ENCODE measurements around the gene NGLY1. TPM values are rescaled to one million over a fixed set of nuclear protein-coding genes. Genes with fewer than 3 reads are reported as not detected.
A peak's percentile ranks its signal among the peaks of the same experiment; 100 is the strongest.

NGLY1 gene
- total and polyA plus RNA-seq, 10 of the 15 experiments (the other 5 are each of a cell fraction or from before 2014, with no cell fraction given), result 29.8 to 73.5 (median 47.0) TPM

DNA sequence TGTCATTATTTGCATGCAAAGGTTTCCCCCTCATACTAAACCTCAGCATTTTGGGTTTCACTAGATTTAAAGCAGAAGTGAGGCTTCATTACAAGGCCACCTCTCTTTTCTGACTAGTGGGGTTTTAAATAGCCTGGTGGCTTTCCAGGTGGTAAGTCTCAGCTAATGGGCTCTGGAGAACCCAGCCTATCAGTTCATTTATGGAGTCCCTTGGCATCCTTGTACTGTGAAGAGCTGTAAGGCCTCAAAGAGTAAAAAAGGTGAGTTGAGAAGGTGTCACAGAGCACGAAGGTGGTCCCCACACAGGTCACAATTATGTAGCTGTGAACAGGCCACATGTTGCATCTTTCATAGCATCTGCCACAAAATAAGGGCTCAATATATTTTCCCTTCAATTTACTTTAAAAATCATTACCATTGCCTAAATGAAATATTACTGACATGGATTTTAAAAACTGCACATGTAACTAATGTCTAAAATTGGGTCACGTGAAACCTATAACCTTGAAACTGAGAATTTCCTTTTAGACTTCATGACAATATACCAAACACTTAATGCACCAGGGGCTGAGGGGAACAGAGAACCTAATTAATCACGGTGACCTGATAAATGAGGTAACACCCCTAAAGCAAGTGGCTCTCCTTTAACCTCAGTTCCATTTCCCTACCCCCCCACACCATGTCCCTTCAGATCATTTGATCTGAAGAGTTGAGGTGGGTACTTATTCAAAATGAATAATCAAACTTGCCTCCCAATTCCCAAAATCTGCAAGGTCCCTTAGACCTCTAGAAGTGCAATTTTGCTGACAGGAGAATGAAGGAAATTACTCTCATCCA lies 1.3 kb downstream of the NGLY1 start (continued):
- TF ChIP-seq, protein P1, sequence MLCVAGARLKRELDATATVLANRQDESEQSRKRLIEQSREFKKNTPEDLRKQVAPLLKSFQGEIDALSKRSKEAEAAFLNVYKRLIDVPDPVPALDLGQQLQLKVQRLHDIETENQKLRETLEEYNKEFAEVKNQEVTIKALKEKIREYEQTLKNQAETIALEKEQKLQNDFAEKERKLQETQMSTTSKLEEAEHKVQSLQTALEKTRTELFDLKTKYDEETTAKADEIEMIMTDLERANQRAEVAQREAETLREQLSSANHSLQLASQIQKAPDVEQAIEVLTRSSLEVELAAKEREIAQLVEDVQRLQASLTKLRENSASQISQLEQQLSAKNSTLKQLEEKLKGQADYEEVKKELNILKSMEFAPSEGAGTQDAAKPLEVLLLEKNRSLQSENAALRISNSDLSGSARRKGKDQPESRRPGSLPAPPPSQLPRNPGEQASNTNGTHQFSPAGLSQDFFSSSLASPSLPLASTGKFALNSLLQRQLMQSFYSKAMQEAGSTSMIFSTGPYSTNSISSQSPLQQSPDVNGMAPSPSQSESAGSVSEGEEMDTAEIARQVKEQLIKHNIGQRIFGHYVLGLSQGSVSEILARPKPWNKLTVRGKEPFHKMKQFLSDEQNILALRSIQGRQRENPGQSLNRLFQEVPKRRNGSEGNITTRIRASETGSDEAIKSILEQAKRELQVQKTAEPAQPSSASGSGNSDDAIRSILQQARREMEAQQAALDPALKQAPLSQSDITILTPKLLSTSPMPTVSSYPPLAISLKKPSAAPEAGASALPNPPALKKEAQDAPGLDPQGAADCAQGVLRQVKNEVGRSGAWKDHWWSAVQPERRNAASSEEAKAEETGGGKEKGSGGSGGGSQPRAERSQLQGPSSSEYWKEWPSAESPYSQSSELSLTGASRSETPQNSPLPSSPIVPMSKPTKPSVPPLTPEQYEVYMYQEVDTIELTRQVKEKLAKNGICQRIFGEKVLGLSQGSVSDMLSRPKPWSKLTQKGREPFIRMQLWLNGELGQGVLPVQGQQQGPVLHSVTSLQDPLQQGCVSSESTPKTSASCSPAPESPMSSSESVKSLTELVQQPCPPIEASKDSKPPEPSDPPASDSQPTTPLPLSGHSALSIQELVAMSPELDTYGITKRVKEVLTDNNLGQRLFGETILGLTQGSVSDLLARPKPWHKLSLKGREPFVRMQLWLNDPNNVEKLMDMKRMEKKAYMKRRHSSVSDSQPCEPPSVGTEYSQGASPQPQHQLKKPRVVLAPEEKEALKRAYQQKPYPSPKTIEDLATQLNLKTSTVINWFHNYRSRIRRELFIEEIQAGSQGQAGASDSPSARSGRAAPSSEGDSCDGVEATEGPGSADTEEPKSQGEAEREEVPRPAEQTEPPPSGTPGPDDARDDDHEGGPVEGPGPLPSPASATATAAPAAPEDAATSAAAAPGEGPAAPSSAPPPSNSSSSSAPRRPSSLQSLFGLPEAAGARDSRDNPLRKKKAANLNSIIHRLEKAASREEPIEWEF (IDR thresholded peaks at IDR 0.05; ENCODE audit: insufficient replicate concordance, low read depth, low read length), result no peak
- TF ChIP-seq NR2C2 (IDR thresholded peaks at IDR 0.05; ENCODE audit: borderline replicate concordance, control insufficient read depth, insufficient read length, low read depth) (no peak), HDAC2 (IDR thresholded peaks at IDR 0.05) (no peak), DPF2 (IDR thresholded peaks at IDR 0.05) (0 out of 2 replicates have a peak, but pooled peaks have one; percentile 41), SMAD5 (IDR thresholded peaks at IDR 0.05; ENCODE audit: low read depth) (0 out of 2 replicates have a peak, but pooled peaks have one; percentile 34), NBN (IDR thresholded peaks at IDR 0.05) (no peak), TCF7 (IDR thresholded peaks at IDR 0.05; ENCODE audit: borderline replicate concordance) (no peak), CHD1 (IDR thresholded peaks at IDR 0.05; ENCODE audit: low read depth, low read length) (no peak), PAX5 (IDR thresholded peaks at IDR 0.05; ENCODE audit: borderline replicate concordance, low read depth, low read length) (no peak), RELA (IDR thresholded peaks at IDR 0.05; ENCODE audit: borderline replicate concordance, partially characterized antibody) (no peak), STAT3 (IDR thresholded peaks at IDR 0.05; ENCODE audit: low read depth, low read length) (no peak), FOXK2 (IDR thresholded peaks at IDR 0.05) (no peak)
- TF ChIP-seq, protein P2, sequence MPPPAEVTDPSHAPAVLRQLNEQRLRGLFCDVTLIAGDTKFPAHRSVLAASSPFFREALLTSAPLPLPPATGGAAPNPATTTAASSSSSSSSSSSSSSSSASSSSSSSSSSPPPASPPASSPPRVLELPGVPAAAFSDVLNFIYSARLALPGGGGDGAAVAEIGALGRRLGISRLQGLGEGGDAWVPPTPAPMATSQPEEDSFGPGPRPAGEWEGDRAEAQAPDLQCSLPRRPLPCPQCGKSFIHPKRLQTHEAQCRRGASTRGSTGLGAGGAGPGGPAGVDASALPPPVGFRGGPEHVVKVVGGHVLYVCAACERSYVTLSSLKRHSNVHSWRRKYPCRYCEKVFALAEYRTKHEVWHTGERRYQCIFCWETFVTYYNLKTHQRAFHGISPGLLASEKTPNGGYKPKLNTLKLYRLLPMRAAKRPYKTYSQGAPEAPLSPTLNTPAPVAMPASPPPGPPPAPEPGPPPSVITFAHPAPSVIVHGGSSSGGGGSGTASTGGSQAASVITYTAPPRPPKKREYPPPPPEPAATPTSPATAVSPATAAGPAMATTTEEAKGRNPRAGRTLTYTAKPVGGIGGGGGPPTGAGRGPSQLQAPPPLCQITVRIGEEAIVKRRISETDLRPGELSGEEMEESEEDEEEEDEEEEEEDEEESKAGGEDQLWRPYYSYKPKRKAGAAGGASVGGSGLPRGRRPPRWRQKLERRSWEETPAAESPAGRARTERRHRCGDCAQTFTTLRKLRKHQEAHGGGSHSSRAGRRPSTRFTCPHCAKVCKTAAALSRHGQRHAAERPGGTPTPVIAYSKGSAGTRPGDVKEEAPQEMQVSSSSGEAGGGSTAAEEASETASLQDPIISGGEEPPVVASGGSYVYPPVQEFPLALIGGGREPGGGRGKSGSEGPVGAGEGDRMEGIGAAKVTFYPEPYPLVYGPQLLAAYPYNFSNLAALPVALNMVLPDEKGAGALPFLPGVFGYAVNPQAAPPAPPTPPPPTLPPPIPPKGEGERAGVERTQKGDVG (CRISPR knock-in tag; IDR thresholded peaks at IDR 0.05), result no peak
- TF ChIP-seq, protein P3, sequence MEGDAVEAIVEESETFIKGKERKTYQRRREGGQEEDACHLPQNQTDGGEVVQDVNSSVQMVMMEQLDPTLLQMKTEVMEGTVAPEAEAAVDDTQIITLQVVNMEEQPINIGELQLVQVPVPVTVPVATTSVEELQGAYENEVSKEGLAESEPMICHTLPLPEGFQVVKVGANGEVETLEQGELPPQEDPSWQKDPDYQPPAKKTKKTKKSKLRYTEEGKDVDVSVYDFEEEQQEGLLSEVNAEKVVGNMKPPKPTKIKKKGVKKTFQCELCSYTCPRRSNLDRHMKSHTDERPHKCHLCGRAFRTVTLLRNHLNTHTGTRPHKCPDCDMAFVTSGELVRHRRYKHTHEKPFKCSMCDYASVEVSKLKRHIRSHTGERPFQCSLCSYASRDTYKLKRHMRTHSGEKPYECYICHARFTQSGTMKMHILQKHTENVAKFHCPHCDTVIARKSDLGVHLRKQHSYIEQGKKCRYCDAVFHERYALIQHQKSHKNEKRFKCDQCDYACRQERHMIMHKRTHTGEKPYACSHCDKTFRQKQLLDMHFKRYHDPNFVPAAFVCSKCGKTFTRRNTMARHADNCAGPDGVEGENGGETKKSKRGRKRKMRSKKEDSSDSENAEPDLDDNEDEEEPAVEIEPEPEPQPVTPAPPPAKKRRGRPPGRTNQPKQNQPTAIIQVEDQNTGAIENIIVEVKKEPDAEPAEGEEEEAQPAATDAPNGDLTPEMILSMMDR (IDR thresholded peaks at IDR 0.05 in 2 of 3, conservative IDR thresholded peaks at IDR 0.05 in 1 of 3; ENCODE audit: control insufficient read depth in 2 of 3, extremely low read depth in 1 of 3, insufficient read depth in 1 of 3, low read depth in 3 of 3, low read length in 3 of 3), result no peak
- TF ChIP-seq, protein P4, sequence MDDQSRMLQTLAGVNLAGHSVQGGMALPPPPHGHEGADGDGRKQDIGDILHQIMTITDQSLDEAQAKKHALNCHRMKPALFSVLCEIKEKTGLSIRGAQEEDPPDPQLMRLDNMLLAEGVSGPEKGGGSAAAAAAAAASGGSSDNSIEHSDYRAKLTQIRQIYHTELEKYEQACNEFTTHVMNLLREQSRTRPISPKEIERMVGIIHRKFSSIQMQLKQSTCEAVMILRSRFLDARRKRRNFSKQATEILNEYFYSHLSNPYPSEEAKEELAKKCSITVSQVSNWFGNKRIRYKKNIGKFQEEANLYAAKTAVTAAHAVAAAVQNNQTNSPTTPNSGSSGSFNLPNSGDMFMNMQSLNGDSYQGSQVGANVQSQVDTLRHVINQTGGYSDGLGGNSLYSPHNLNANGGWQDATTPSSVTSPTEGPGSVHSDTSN (IDR thresholded peaks at IDR 0.05; ENCODE audit: insufficient replicate concordance, low read depth, low read length), result peak; percentile 53
- TF ChIP-seq, protein P5, sequence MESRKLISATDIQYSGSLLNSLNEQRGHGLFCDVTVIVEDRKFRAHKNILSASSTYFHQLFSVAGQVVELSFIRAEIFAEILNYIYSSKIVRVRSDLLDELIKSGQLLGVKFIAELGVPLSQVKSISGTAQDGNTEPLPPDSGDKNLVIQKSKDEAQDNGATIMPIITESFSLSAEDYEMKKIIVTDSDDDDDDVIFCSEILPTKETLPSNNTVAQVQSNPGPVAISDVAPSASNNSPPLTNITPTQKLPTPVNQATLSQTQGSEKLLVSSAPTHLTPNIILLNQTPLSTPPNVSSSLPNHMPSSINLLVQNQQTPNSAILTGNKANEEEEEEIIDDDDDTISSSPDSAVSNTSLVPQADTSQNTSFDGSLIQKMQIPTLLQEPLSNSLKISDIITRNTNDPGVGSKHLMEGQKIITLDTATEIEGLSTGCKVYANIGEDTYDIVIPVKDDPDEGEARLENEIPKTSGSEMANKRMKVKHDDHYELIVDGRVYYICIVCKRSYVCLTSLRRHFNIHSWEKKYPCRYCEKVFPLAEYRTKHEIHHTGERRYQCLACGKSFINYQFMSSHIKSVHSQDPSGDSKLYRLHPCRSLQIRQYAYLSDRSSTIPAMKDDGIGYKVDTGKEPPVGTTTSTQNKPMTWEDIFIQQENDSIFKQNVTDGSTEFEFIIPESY (IDR thresholded peaks at IDR 0.05), result no peak

Data from GM12878 (cell line).